Islet of Langerhans (tissue), 1 donor: ENCODE data around the gene VEPH1.

Experiments
- FAIRE-seq: peaks from one replicate; lab custom pipeline; 2011; peaks lifted over from hg19 to GRCh38; lab: Jason Lieb, UNC

Gene VEPH1

GRCh38 chr3:157522648-157523047 lies 19.4 kb upstream of the VEPH1 start:
- FAIRE-seq, result no peak

- no peak for FAIRE-seq
Observed at GRCh38 chr3:157520485-157521150, 17.4 kb upstream of the VEPH1 start.

GRCh38 chr3:157518881-157519280 lies 15.7 kb upstream of the VEPH1 start:
- no peak for FAIRE-seq

GRCh38 chr3:157516928-157517327 lies 13.7 kb upstream of the VEPH1 start:
- FAIRE-seq, result no peak

- no peak for FAIRE-seq
Observed at GRCh38 chr3:157515398-157515797, 12.2 kb upstream of the VEPH1 start.

GRCh38 chr3:157514371-157514895 lies 11.2 kb upstream of the VEPH1 start:
- FAIRE-seq, result no peak

- FAIRE-seq, result no peak
Observed at GRCh38 chr3:157513585-157513984, 10.4 kb upstream of the VEPH1 start.

- FAIRE-seq, result no peak
Observed at GRCh38 chr3:157512534-157512933, 9.3 kb upstream of the VEPH1 start.

- no peak for FAIRE-seq
Observed at GRCh38 chr3:157508461-157508860, 5.2 kb upstream of the VEPH1 start.

- no peak for FAIRE-seq
Observed at GRCh38 chr3:157501863-157502262, 1.4 kb downstream of the VEPH1 start.

- no peak for FAIRE-seq
Observed at GRCh38 chr3:157500232-157500631, 3.0 kb downstream of the VEPH1 start.

- no peak for FAIRE-seq
Observed at GRCh38 chr3:157499342-157499963, 3.8 kb downstream of the VEPH1 start.

- no peak for FAIRE-seq
Observed at GRCh38 chr3:157498371-157498770, 4.8 kb downstream of the VEPH1 start.

- no peak for FAIRE-seq
Observed at GRCh38 chr3:157495846-157496245, 7.4 kb downstream of the VEPH1 start.

GRCh38 chr3:157494581-157495281 lies 8.5 kb downstream of the VEPH1 start:
- no peak for FAIRE-seq

- peak; percentile 98 for FAIRE-seq
Observed at GRCh38 chr3:157493627-157494550, 9.3 kb downstream of the VEPH1 start.

- no peak for FAIRE-seq
Observed at GRCh38 chr3:157491136-157491535, 12.1 kb downstream of the VEPH1 start.

- no peak for FAIRE-seq
Observed at GRCh38 chr3:157488144-157488543, 15.1 kb downstream of the VEPH1 start.

GRCh38 chr3:157487339-157487738 lies 15.9 kb downstream of the VEPH1 start:
- FAIRE-seq, result peak; percentile 27

- FAIRE-seq, result no peak
Observed at GRCh38 chr3:157479464-157480243, 23.6 kb downstream of the VEPH1 start.

GRCh38 chr3:157477441-157477840 lies 25.8 kb downstream of the VEPH1 start:
- no peak for FAIRE-seq
